Measurements from ENCODE around the gene NIP7. TPM values are rescaled to one million over a fixed set of nuclear protein-coding genes. Genes with fewer than 3 reads are reported as not detected.

The NIP7 gene
- total and polyA plus RNA-seq, 2 experiments from 2014 or later, result 19.5 to 23.5 TPM

- Histone ChIP-seq H4K20me1 (ENCODE audit: insufficient read depth, poor library complexity, severe bottlenecking) (no peaks in the 10 kb centered on the region), H3K36me3 (replicated peaks; ENCODE audit: insufficient read depth, low read depth) (no peaks in the 10 kb centered on the region), H2AFZ (no peak overlapping the region), H3K4me2 (no peak overlapping the region), H3K27ac (no peak overlapping the region), H3K4me1 (ENCODE audit: insufficient read depth) (no peaks in the 10 kb centered on the region), H3K27me3 (no peaks in the 10 kb centered on the region), H3K4me3 (no peak overlapping the region), H3K9me3 (ENCODE audit: low read depth) (no peaks in the 10 kb centered on the region), H3K79me2 (peaks cover 6% of the 10 kb centered on the region), H3K9me2 (replicated peaks; ENCODE audit: insufficient read depth) (no peaks in the 10 kb centered on the region)
- TF ChIP-seq EZH2phosphoT487 (IDR thresholded peaks at IDR 0.05; ENCODE audit: low read depth, severe bottlenecking, unreplicated experiment) (no peak), EZH2 (IDR thresholded peaks at IDR 0.05; ENCODE audit: borderline replicate concordance) (no peak), CTCF (IDR thresholded peaks at IDR 0.05; ENCODE audit: poor library complexity) (no peak)
- DNase-seq (ENCODE audit: low spot score), result no peak
- 98% methylated on average over 2 of the region's 2 CpGs for WGBS (ENCODE audit: low lambda C conversion rate, missing lambda C conversion rate)
Measured at GRCh38 chr16:69365901-69366300, 26.3 kb downstream of the NIP7 start.

DNA sequence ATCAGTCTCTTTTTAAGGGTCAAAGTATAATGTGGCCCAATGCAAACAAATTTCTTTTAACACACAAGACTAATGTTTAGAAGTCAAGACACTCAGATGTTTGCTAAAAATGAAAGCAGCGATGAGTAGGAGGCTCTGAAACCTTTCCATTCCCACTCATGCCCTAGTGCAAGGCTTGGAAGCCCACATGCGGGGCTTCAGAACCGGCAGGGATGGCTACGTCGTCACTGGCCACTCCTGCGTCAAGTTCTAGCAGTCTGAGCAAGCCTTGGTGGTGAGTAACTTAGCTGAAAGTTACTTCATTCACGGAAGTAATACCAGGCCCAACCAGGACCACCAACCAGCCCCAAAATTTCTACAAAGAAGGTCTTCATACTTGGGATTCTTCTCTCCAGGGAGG, 26.9 kb downstream of the NIP7 start:
- DNase-seq (ENCODE audit: low spot score), result no peak
- 98% methylated on average over 7 of the region's 7 CpGs for WGBS (ENCODE audit: low lambda C conversion rate, missing lambda C conversion rate)

GRCh38 chr16:69367980-69368379, 28.4 kb downstream of the NIP7 start:
- peak overlapping the region; percentile 61 for H3K27ac ChIP-seq
- H3K9me3 ChIP-seq (ENCODE audit: low read depth), result no peaks in the 10 kb centered on the region
- H3K27me3 ChIP-seq, result no peaks in the 10 kb centered on the region
- no peak overlapping the region for H3K4me2 ChIP-seq
- no peaks in the 10 kb centered on the region for H3K9me2 ChIP-seq (replicated peaks; ENCODE audit: insufficient read depth)
- no peak overlapping the region for H2AFZ ChIP-seq
- H3K4me3 ChIP-seq, result no peak overlapping the region
- H3K36me3 ChIP-seq (replicated peaks; ENCODE audit: insufficient read depth, low read depth), result no peaks in the 10 kb centered on the region
- no peaks in the 10 kb centered on the region for H4K20me1 ChIP-seq (ENCODE audit: insufficient read depth, poor library complexity, severe bottlenecking)
- 68% methylated on average over 7 of the region's 7 CpGs for WGBS (ENCODE audit: low lambda C conversion rate, missing lambda C conversion rate)
- H3K4me1 ChIP-seq (ENCODE audit: insufficient read depth), result no peaks in the 10 kb centered on the region
- H3K79me2 ChIP-seq, result peaks cover 12% of the 10 kb centered on the region
- peak; percentile 13 for DNase-seq (ENCODE audit: low spot score)
- no peak for TF ChIP-seq EZH2phosphoT487 (IDR thresholded peaks at IDR 0.05; ENCODE audit: low read depth, severe bottlenecking, unreplicated experiment)
- no peak for TF ChIP-seq CTCF (IDR thresholded peaks at IDR 0.05; ENCODE audit: poor library complexity)
- no peak for TF ChIP-seq EZH2 (IDR thresholded peaks at IDR 0.05; ENCODE audit: borderline replicate concordance)

More for the DNA sequence above, 26.9 kb downstream of the NIP7 start:
- H3K4me3 ChIP-seq, result no peak overlapping the region
- no peaks in the 10 kb centered on the region for H3K9me3 ChIP-seq (ENCODE audit: low read depth)
- no peaks in the 10 kb centered on the region for H3K9me2 ChIP-seq (replicated peaks; ENCODE audit: insufficient read depth)
- H3K27me3 ChIP-seq, result no peaks in the 10 kb centered on the region
- no peak overlapping the region for H3K27ac ChIP-seq
- TF ChIP-seq CTCF (IDR thresholded peaks at IDR 0.05; ENCODE audit: poor library complexity) (no peak), EZH2 (IDR thresholded peaks at IDR 0.05; ENCODE audit: borderline replicate concordance) (no peak), EZH2phosphoT487 (IDR thresholded peaks at IDR 0.05; ENCODE audit: low read depth, severe bottlenecking, unreplicated experiment) (no peak)
- no peaks in the 10 kb centered on the region for H3K36me3 ChIP-seq (replicated peaks; ENCODE audit: insufficient read depth, low read depth)
- no peak overlapping the region for H3K4me2 ChIP-seq
- no peaks in the 10 kb centered on the region for H4K20me1 ChIP-seq (ENCODE audit: insufficient read depth, poor library complexity, severe bottlenecking)
- H2AFZ ChIP-seq, result no peak overlapping the region
- peaks cover 8% of the 10 kb centered on the region for H3K79me2 ChIP-seq
- no peaks in the 10 kb centered on the region for H3K4me1 ChIP-seq (ENCODE audit: insufficient read depth)

DNA sequence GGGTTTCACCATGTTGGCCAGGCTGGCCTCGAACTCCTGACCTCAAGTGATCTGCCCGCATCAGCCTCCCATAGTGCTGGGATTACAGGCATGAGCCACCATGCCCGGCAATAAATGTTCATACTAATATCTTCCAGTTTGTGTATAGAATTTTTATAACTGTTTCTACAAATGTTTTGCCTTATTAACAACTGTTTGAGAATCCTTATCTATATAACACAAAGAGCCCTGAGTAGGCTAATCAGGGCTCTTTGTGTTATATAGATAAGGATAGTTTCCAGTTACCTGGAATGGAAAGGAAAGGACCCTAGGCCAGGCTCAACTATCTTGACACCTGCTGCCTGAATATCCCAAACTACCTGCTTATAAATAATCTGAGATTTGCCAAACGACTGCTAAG, 29.3 kb downstream of the NIP7 start:
- H3K79me2 ChIP-seq, result peaks cover 12% of the 10 kb centered on the region
- H3K27me3 ChIP-seq, result no peaks in the 10 kb centered on the region
- no peak for TF ChIP-seq CTCF (IDR thresholded peaks at IDR 0.05; ENCODE audit: poor library complexity)
- no peak for TF ChIP-seq EZH2phosphoT487 (IDR thresholded peaks at IDR 0.05; ENCODE audit: low read depth, severe bottlenecking, unreplicated experiment)
- TF ChIP-seq EZH2 (IDR thresholded peaks at IDR 0.05; ENCODE audit: borderline replicate concordance), result no peak
- no peaks in the 10 kb centered on the region for H3K36me3 ChIP-seq (replicated peaks; ENCODE audit: insufficient read depth, low read depth)
- DNase-seq (ENCODE audit: low spot score), result no peak
- H3K9me3 ChIP-seq (ENCODE audit: low read depth), result no peaks in the 10 kb centered on the region
- H3K9me2 ChIP-seq (replicated peaks; ENCODE audit: insufficient read depth), result no peaks in the 10 kb centered on the region
- peaks cover 7% of the 10 kb centered on the region for H3K4me1 ChIP-seq (ENCODE audit: insufficient read depth)
- H3K4me3 ChIP-seq, result no peak overlapping the region
- peak overlapping the region; percentile 61 for H3K27ac ChIP-seq
- H4K20me1 ChIP-seq (ENCODE audit: insufficient read depth, poor library complexity, severe bottlenecking), result peaks cover 5% of the 10 kb centered on the region
- H3K4me2 ChIP-seq, result no peak overlapping the region
- WGBS (ENCODE audit: low lambda C conversion rate, missing lambda C conversion rate), result 78% methylated on average over 4 of the region's 4 CpGs
- H2AFZ ChIP-seq, result no peak overlapping the region
